ENCODE results near the gene MRPS18C. TPM values are rescaled to one million over a fixed set of nuclear protein-coding genes. Genes with fewer than 3 reads are reported as not detected.
"Not testable (repeated sequence)": the region's sequence is repeated elsewhere in the genome, so short reads cannot be mapped to it uniquely, and the experiment has no call there.

Gene MRPS18C
- total and polyA plus RNA-seq, 2 of the 4 experiments (the other 2 are of a cell fraction): 8.6 to 12.2 TPM

DNA sequence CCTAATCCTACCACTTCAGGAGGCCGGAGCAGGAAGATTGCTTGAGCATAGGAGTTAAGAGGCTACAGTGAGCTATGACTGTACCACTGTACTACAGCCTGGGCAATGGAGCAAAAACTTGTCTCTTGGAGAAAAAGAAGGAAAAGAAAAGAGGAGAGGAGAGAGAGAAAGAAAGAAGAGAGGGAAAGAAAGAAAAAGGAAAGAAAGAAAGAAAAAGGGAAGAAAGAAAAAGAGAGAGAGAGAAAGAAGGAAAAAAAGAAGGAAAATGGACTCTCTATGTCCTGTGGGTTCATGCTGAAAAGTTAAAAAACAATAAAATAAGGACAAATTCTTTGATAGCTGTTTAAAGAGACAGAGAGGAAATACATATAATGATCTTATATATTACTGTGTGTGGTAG, 42.3 kb downstream of the MRPS18C start:
- no TSS peak for BruUV-seq (replicated peaks)
- Histone ChIP-seq H3K9ac (ENCODE audit: low read depth, low read length) (no peak overlapping the region), H2BK5ac (ENCODE audit: low read depth, low read length, poor library complexity, severe bottlenecking) (no peak overlapping the region), H2BK15ac (ENCODE audit: low read depth, low read length) (no peak overlapping the region), H3K4me3 (ENCODE audit: insufficient read depth, low read depth, low read length) (no peak overlapping the region), H3K14ac (replicated peaks; ENCODE audit: low read depth, low read length) (no peak overlapping the region), H2AK5ac (ENCODE audit: low read depth, low read length) (no peak overlapping the region), H3K9me3 (ENCODE audit: control insufficient read depth, insufficient read depth, low read length) (no peaks in the 10 kb centered on the region), H3K79me1 (ENCODE audit: low read depth in 1 of 2, low read length in 2 of 2) (no peaks in the 10 kb centered on the region), H4K20me1 (ENCODE audit: insufficient read depth, low read length) (no peaks in the 10 kb centered on the region), H3K27ac (ENCODE audit: insufficient read depth, low read length) (no peak overlapping the region), H3K4me1 (ENCODE audit: control insufficient read depth, insufficient read depth, low read length) (no peaks in the 10 kb centered on the region), H2AK9ac (replicated peaks; ENCODE audit: low read depth, low read length, poor library complexity) (no peak overlapping the region), H4K5ac (ENCODE audit: low read depth, low read length) (no peak overlapping the region), H3K56ac (ENCODE audit: extremely low read depth, insufficient read depth, low read length) (no peak overlapping the region), H3K9me1 (ENCODE audit: insufficient read depth, low read length) (no peaks in the 10 kb centered on the region), H4K8ac (ENCODE audit: low read depth in 2 of 2, low read length in 2 of 2) (no peak overlapping the region), H3K27me3 (ENCODE audit: control insufficient read depth, insufficient read depth, low read length) (peaks cover 4% of the 10 kb centered on the region), H3K36me3 (ENCODE audit: control insufficient read depth, insufficient read depth, low read length) (no peaks in the 10 kb centered on the region), H3K4ac (ENCODE audit: low read depth, low read length) (no peak overlapping the region), H2BK120ac (ENCODE audit: low read depth, low read length) (no peak overlapping the region), H3K4me2 (ENCODE audit: low read depth, low read length) (no peak overlapping the region), H2AFZ (replicated peaks; ENCODE audit: low read length, poor library complexity) (no peak overlapping the region), H4K91ac (ENCODE audit: insufficient read depth, low read depth, low read length) (no peak overlapping the region), H2BK20ac (ENCODE audit: low read depth, low read length) (no peak overlapping the region), H3K18ac (ENCODE audit: low read depth, low read length) (no peak overlapping the region), H3K23ac (ENCODE audit: low read depth, low read length) (no peak overlapping the region)
- ATAC-seq (ENCODE audit: low read depth) (no peak), DNase-seq (no peak)
- POLR2A ChIA-PET (ENCODE audit: unreplicated experiment): no interaction called here
- dilution Hi-C loops (cut with HindIII; ENCODE audit: low sequenced_read_pairs, unreplicated experiment): no loop called here
- TF ChIP-seq BHLHE40 (IDR thresholded peaks at IDR 0.05; ENCODE audit: low read depth, low read length) (no peak), RAD21 (IDR thresholded peaks at IDR 0.05; ENCODE audit: low read length) (no peak), FOS (IDR thresholded peaks at IDR 0.05; ENCODE audit: low read depth, low read length) (no peak), CEBPB (IDR thresholded peaks at IDR 0.05; ENCODE audit: low read depth, low read length) (no peak)
- CTCF ChIA-PET: no interaction called here
- intact Hi-C loops (cut with micrococcal nuclease): no loop called here
- in situ Hi-C loops (cut with MboI; ENCODE audit: low sequenced_read_pairs): no loop called here
- no CpG with 5 or more reads among the region's 1 CpG for WGBS, 2 experiments (ENCODE audit: extremely low coverage in 2 of 2, insufficient read length in 1 of 2)

DNA sequence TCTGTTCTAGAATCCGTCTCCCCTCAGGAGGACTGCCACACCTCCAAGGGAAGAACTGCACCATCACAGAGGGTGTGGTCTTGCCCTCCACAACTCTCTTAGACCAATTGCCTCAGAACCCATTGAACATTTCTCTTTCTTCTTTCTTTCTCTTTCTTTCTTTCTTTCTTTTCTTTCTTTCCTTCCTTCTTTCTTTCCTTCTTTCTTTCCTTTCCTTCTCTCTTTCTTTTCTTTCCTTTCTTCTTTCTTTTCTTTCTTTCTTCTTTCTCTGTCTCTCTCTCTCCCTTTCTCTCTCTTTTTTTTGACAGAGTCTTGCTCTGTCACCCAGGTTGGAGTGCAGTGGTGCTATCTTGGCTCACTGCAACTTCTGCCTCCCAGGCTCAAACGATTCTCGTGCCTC, 45.8 kb downstream of the MRPS18C start:
- H3K9ac ChIP-seq (ENCODE audit: low read depth, low read length); H3K4ac ChIP-seq (ENCODE audit: low read depth, low read length); H3K4me2 ChIP-seq (ENCODE audit: low read depth, low read length); dilution Hi-C loops (cut with HindIII; ENCODE audit: low sequenced_read_pairs, unreplicated experiment); H3K9me1 ChIP-seq (ENCODE audit: insufficient read depth, low read length); H2AK5ac ChIP-seq (ENCODE audit: low read depth, low read length); H3K56ac ChIP-seq (ENCODE audit: extremely low read depth, insufficient read depth, low read length); ATAC-seq (ENCODE audit: low read depth); H4K91ac ChIP-seq (ENCODE audit: insufficient read depth, low read depth, low read length); CTCF ChIA-PET; H4K8ac ChIP-seq (ENCODE audit: low read depth in 2 of 2, low read length in 2 of 2); POLR2A ChIA-PET (ENCODE audit: unreplicated experiment); H3K23ac ChIP-seq (ENCODE audit: low read depth, low read length); H3K14ac ChIP-seq (replicated peaks; ENCODE audit: low read depth, low read length); H3K79me1 ChIP-seq (ENCODE audit: low read depth in 1 of 2, low read length in 2 of 2); H3K27me3 ChIP-seq (ENCODE audit: control insufficient read depth, insufficient read depth, low read length); BruUV-seq (replicated peaks); H3K27ac ChIP-seq (ENCODE audit: insufficient read depth, low read length); H3K9me3 ChIP-seq (ENCODE audit: control insufficient read depth, insufficient read depth, low read length); H2AFZ ChIP-seq (replicated peaks; ENCODE audit: low read length, poor library complexity); H3K36me3 ChIP-seq (ENCODE audit: control insufficient read depth, insufficient read depth, low read length); H2BK15ac ChIP-seq (ENCODE audit: low read depth, low read length); H2BK120ac ChIP-seq (ENCODE audit: low read depth, low read length); H2BK5ac ChIP-seq (ENCODE audit: low read depth, low read length, poor library complexity, severe bottlenecking); H4K5ac ChIP-seq (ENCODE audit: low read depth, low read length); DNase-seq; H4K20me1 ChIP-seq (ENCODE audit: insufficient read depth, low read length); H2AK9ac ChIP-seq (replicated peaks; ENCODE audit: low read depth, low read length, poor library complexity); H3K4me3 ChIP-seq (ENCODE audit: insufficient read depth, low read depth, low read length); H3K4me1 ChIP-seq (ENCODE audit: control insufficient read depth, insufficient read depth, low read length); H3K18ac ChIP-seq (ENCODE audit: low read depth, low read length); H2BK20ac ChIP-seq (ENCODE audit: low read depth, low read length): not testable (repeated sequence)
- in situ Hi-C loops (cut with MboI; ENCODE audit: low sequenced_read_pairs): loop anchor here (25.0 kb wide), 2 partner anchors 761 to 1011 kb away; no protein-coding TSS in a partner anchor
- WGBS, 2 experiments (ENCODE audit: extremely low coverage in 2 of 2, insufficient read length in 1 of 2): 82% methylated on average over 1 of the region's 3 CpGs; no CpG with 5 or more reads in 1 of the 2 experiments
- intact Hi-C loops (cut with micrococcal nuclease): loop anchor here (5.0 kb wide), 1 partner anchor 756 kb away; no protein-coding TSS in a partner anchor

Measured in IMR-90 (cell line).